H1 (cell line): ENCODE measurements around the gene ABHD6. TPM values are rescaled to one million over a fixed set of nuclear protein-coding genes. Genes with fewer than 3 reads are reported as not detected.

Experiments
- CTCF ChIA-PET: fragments of 300-600 bp; sonication (Branson Sonifier 250); formaldehyde crosslinking; loops from one replicate; lab custom pipeline; 2021; ENCODE audit not compliant: partially characterized antibody; lab: Charles Lee
- POLR2A ChIA-PET: fragments of 300-600 bp; sonication (Branson Sonifier 250); formaldehyde crosslinking; loops from one replicate; lab custom pipeline; 2021; ENCODE audit warnings: inconsistent platforms; ENCODE audit not compliant: partially characterized antibody; lab: Charles Lee
- DNase-seq, 2 experiments: peaks; one replicate each; pipeline versions ENCODE4 v3.0.0 to v3.0.0-alpha.2; 2010 to 2022; ENCODE audit warnings: low spot score in 2 of 2, low read depth in 1 of 2, mixed read lengths in 1 of 2
- FAIRE-seq: peaks from 2 replicates; lab custom pipeline; 2011; peaks lifted over from hg19 to GRCh38; lab: Jason Lieb, UNC
- H2AFZ ChIP-seq: 2 replicates; pipeline ENCODE4 v1.8.1; 2012; ENCODE audit warnings: low read length, inconsistent platforms
- H2AK5ac ChIP-seq: 2 replicates; pipeline ENCODE4 v1.6.1; 2013; ENCODE audit warnings: low read depth, low read length
- H2BK120ac ChIP-seq: replicated peaks from 2 replicates; pipeline ENCODE3; 2013; ENCODE audit warnings: low read depth, low read length, inconsistent platforms
- H2BK12ac ChIP-seq: 2 replicates; pipeline ENCODE4 v1.6.1; 2013; ENCODE audit warnings: low read depth, low read length
- H2BK15ac ChIP-seq: 2 replicates; pipeline ENCODE4 v1.6.1; 2013; ENCODE audit warnings: low read length
- H2BK20ac ChIP-seq: 2 replicates; pipeline ENCODE4 v1.6.1; 2013; ENCODE audit warnings: low read length
- H2BK5ac ChIP-seq: 2 replicates; pipeline ENCODE4 v1.6.1; 2013; ENCODE audit warnings: low read depth, low read length
- H3K14ac ChIP-seq: 2 replicates; pipeline ENCODE4 v1.6.1; 2013; ENCODE audit warnings: inconsistent platforms; ENCODE audit not compliant: insufficient read length
- H3K18ac ChIP-seq: 2 replicates; pipeline ENCODE4 v1.6.1; 2013; ENCODE audit warnings: low read length; ENCODE audit errors: extremely low read depth
- H3K23ac ChIP-seq: 2 replicates; pipeline ENCODE4 v1.6.1; 2013; ENCODE audit warnings: inconsistent platforms; ENCODE audit not compliant: insufficient read length
- H3K23me2 ChIP-seq: 2 replicates; pipeline ENCODE4 v1.6.1; 2013; ENCODE audit warnings: low read depth, low read length
- H3K27ac ChIP-seq: 2 replicates; pipeline ENCODE4 v1.6.1; 2011; ENCODE audit warnings: low read depth, low read length, inconsistent platforms
- H3K27me3 ChIP-seq, 4 experiments: replicated peaks in 1 of 4; 1 replicate in 1 of 4; 2 replicates in 3 of 4; pipeline versions ENCODE4 v1.6.1 to v1.8.1; 2011 to 2013; ENCODE audit warnings: low read length in 3 of 4, mild to moderate bottlenecking in 3 of 4, inconsistent platforms in 2 of 4, mixed read lengths in 2 of 4, moderate library complexity in 1 of 4; ENCODE audit not compliant: control insufficient read depth in 3 of 4, insufficient read depth in 3 of 4; ENCODE audit errors: extremely low read depth in 1 of 4
- H3K36me3 ChIP-seq, 4 experiments: 2 replicates each; pipeline versions ENCODE4 v1.6.1 to v1.8.1; 2011 to 2013; ENCODE audit warnings: mild to moderate bottlenecking in 4 of 4, low read length in 3 of 4, moderate library complexity in 2 of 4, control low read depth in 1 of 4, inconsistent platforms in 1 of 4; ENCODE audit not compliant: insufficient read depth in 4 of 4, control insufficient read depth in 2 of 4
- H3K4ac ChIP-seq: replicated peaks from 2 replicates; pipeline ENCODE3; 2013; ENCODE audit warnings: low read length, low read depth, mixed read lengths, inconsistent platforms; ENCODE audit not compliant: insufficient read length
- H3K4me1 ChIP-seq, 4 experiments: replicated peaks in 1 of 4; 1 replicate in 1 of 4; 2 replicates in 3 of 4; pipeline versions ENCODE4 v1.6.1 to v1.8.1; 2011 to 2013; ENCODE audit warnings: low read length in 3 of 4, inconsistent platforms in 2 of 4, mixed read lengths in 1 of 4; ENCODE audit not compliant: insufficient read depth in 4 of 4, control insufficient read depth in 3 of 4
- H3K4me2 ChIP-seq, 2 experiments: 2 replicates each; pipeline versions ENCODE4 v1.6.1 to v1.8.1; 2011 to 2013; ENCODE audit warnings: low read depth in 2 of 2, low read length in 2 of 2, control low read depth in 1 of 2, inconsistent platforms in 1 of 2, mild to moderate bottlenecking in 1 of 2; ENCODE audit not compliant: insufficient read depth in 1 of 2
- H3K4me3 ChIP-seq, 4 experiments: fragments of 200-600, 300-600 bp in 1 of 4; sonication (generic), shearing (Covaris generic), sonication (Bioruptor Twin) in 1 of 4; 2 replicates each; pipeline versions ENCODE4 v1.5.1 to v1.8.1; 2011 to 2016; ENCODE audit warnings: low read length in 4 of 4, low read depth in 3 of 4, control low read depth in 2 of 4, inconsistent platforms in 2 of 4, mild to moderate bottlenecking in 2 of 4, mixed read lengths in 1 of 4, moderate library complexity in 1 of 4; ENCODE audit not compliant: insufficient read depth in 2 of 4; ENCODE audit errors: extremely low read depth in 1 of 4
- H3K56ac ChIP-seq: replicated peaks from 2 replicates; pipeline ENCODE3; 2013; ENCODE audit warnings: low read depth, mild to moderate bottlenecking, mixed read lengths, low read length, inconsistent platforms; ENCODE audit not compliant: insufficient read length
- H3K79me1 ChIP-seq: 2 replicates; pipeline ENCODE4 v1.6.1; 2013; ENCODE audit warnings: low read depth, low read length, control low read depth
- H3K79me2 ChIP-seq, 2 experiments: 2 replicates each; pipeline versions ENCODE4 v1.6.1 to v1.8.1; 2012 to 2013; ENCODE audit warnings: low read length in 2 of 2, mild to moderate bottlenecking in 2 of 2, inconsistent platforms in 1 of 2; ENCODE audit not compliant: insufficient read depth in 2 of 2, control insufficient read depth in 1 of 2
- H3K9ac ChIP-seq, 4 experiments: replicated peaks in 1 of 4; 1 replicate in 1 of 4; 2 replicates in 3 of 4; pipeline versions ENCODE4 v1.6.1 to v1.8.1; 2011 to 2013; ENCODE audit warnings: low read depth in 3 of 4, low read length in 3 of 4, control low read depth in 2 of 4, mild to moderate bottlenecking in 2 of 4, moderate library complexity in 2 of 4, inconsistent platforms in 1 of 4; ENCODE audit errors: extremely low read depth in 1 of 4
- H3K9me3 ChIP-seq, 2 experiments: 2 replicates each; pipeline versions ENCODE4 v1.6.1 to v1.8.1; 2012 to 2013; ENCODE audit warnings: mild to moderate bottlenecking in 2 of 2, moderate library complexity in 2 of 2, control low read depth in 1 of 2, inconsistent platforms in 1 of 2, low read depth in 1 of 2, low read length in 1 of 2, mixed read lengths in 1 of 2; ENCODE audit not compliant: insufficient read depth in 2 of 2
- H4K20me1 ChIP-seq, 2 experiments: replicated peaks in 1 of 2; 2 replicates each; pipeline versions ENCODE3 to v1.8.1; 2011 to 2013; ENCODE audit warnings: inconsistent platforms in 2 of 2, low read length in 2 of 2, mild to moderate bottlenecking in 1 of 2; ENCODE audit not compliant: insufficient read depth in 2 of 2, control insufficient read depth in 1 of 2
- H4K5ac ChIP-seq: 2 replicates; pipeline ENCODE4 v1.6.1; 2013; ENCODE audit warnings: low read length, low read depth, mixed read lengths, inconsistent platforms; ENCODE audit not compliant: insufficient read length
- H4K8ac ChIP-seq: 2 replicates; pipeline ENCODE4 v1.8.0; 2013; ENCODE audit warnings: mild to moderate bottlenecking, moderate library complexity, low read length, inconsistent platforms; ENCODE audit not compliant: insufficient read depth; ENCODE audit errors: extremely low read depth
- H4K91ac ChIP-seq: replicated peaks from 2 replicates; pipeline ENCODE3; 2013; ENCODE audit warnings: low read length, mixed read lengths, inconsistent platforms; ENCODE audit not compliant: insufficient read length
- ASH2L ChIP-seq: fragments of 200-600, 300-600 bp; sonication (generic); IDR thresholded peaks from one replicate; pipeline ENCODE4 v1.7.1; 2017; ENCODE audit warnings: low read length
- BACH1 ChIP-seq: IDR thresholded peaks from 2 replicates; pipeline ENCODE4 v1.6.1; 2012; ENCODE audit warnings: low read length, improper control_type of control experiment
- CHD1 ChIP-seq: IDR thresholded peaks from 2 replicates; pipeline ENCODE4 v1.6.1; 2012; ENCODE audit warnings: low read depth, low read length, improper control_type of control experiment
- HDAC6 ChIP-seq: IDR thresholded peaks from one replicate; pipeline ENCODE4 v1.7.1; 2012; ENCODE audit warnings: low read depth, mild to moderate bottlenecking, inconsistent platforms, low read length, moderate library complexity
- JUND ChIP-seq: IDR thresholded peaks from 2 replicates; pipeline ENCODE4 v1.6.1; 2011; ENCODE audit warnings: mild to moderate bottlenecking, improper control_type of control experiment, low read length
- MAX ChIP-seq: IDR thresholded peaks from 2 replicates; pipeline ENCODE4 v1.6.1; 2012; ENCODE audit warnings: inconsistent platforms
- NRF1 ChIP-seq: IDR thresholded peaks from 2 replicates; pipeline ENCODE4 v1.6.1; 2011; ENCODE audit warnings: mild to moderate bottlenecking, low read depth, low read length, improper control_type of control experiment
- SIN3A ChIP-seq, 2 experiments: IDR thresholded peaks in 1 of 2; conservative IDR thresholded peaks in 1 of 2; 2 replicates each; pipeline ENCODE4 v1.6.1; 2011 to 2012; ENCODE audit warnings: low read length in 2 of 2, improper control_type of control experiment in 1 of 2, low read depth in 1 of 2, mild to moderate bottlenecking in 1 of 2
- SUZ12 ChIP-seq: fragments of 200-600 bp; sonication (generic); IDR thresholded peaks from 2 replicates; pipeline ENCODE4 v1.6.1; 2012; ENCODE audit warnings: mild to moderate bottlenecking, inconsistent platforms, low read length, moderate library complexity, mixed read lengths
- TCF12 ChIP-seq: IDR thresholded peaks from 2 replicates; pipeline ENCODE4 v1.6.1; 2011; ENCODE audit warnings: low read depth, mild to moderate bottlenecking, low read length
- WGBS, 2 experiments: shearing (Covaris generic) in 1 of 2; methylation state at CpG; one replicate each; pipeline versions ENCODE4 v1.1.6 to v1.1.7; 2013 to 2015; ENCODE audit warnings: low lambda C conversion rate in 2 of 2, mixed read lengths in 2 of 2, inconsistent platforms in 1 of 2, low coverage in 1 of 2, missing lambda C conversion rate in 1 of 2; ENCODE audit not compliant: insufficient replicate concordance in 2 of 2, insufficient coverage in 1 of 2, insufficient read length in 1 of 2; ENCODE audit errors: extremely low coverage in 1 of 2, missing lambda C conversion rate in 1 of 2; 5-methylcytosine and 5-hydroxymethylcytosine counted together
- polyA plus RNA-seq, 7 experiments: library from polyadenylated mRNA; depleted of rRNA in 3 of 7; stranded (reverse) in 5 of 7; unstranded in 2 of 7; fragments of >200 nt in 5 of 7; fragments of 200-250 nt in 2 of 7; gene quantifications; 1 replicate in 5 of 7; 2 replicates in 1 of 7; 4 replicates in 1 of 7; pipeline versions ENCODE4 v1.2.1 to v1.2.3, GENCODE V29; 2011 to 2013; ENCODE audit warnings: missing spikeins in 2 of 7, mixed read lengths in 2 of 7
- total RNA-seq: library from RNA; stranded (reverse); fragmentation: NEBNext Ultra II Directional; extraction: Animal tissue kit (Norgen Biotek cat#: 25700); gene quantifications from 2 replicates; pipeline ENCODE4 v1.2.1, GENCODE V29; 2021

Gene ABHD6
- total and polyA plus RNA-seq, 2 of the 8 experiments (the other 6 are each of a cell fraction or from before 2014, with no cell fraction given): 5.9 to 6.6 TPM

- no peak overlapping the region for H3K56ac ChIP-seq
- POLR2A ChIA-PET: interaction anchor here (1.9 kb wide), 1 partner anchor 10 kb away, joined by 6 read pairs; no protein-coding TSS in a partner anchor
- H2BK120ac ChIP-seq: no peak overlapping the region
- WGBS, 2 experiments: 63% methylated on average over 1 of the region's 1 CpG; no CpG with 5 or more reads in 1 of the 2 experiments
- H3K18ac ChIP-seq: no peak overlapping the region
- DNase-seq: no peak
- H3K23me2 ChIP-seq: peaks cover 7% of the 10 kb centered on the region; the same call in 1 of the 2 replicates
- no peak overlapping the region for H2AK5ac ChIP-seq
- no peaks in the 10 kb centered on the region for H3K36me3 ChIP-seq
- H2BK5ac ChIP-seq: no peak overlapping the region
- no peak overlapping the region for H3K9ac ChIP-seq
- no peak overlapping the region for H2BK15ac ChIP-seq
- H3K79me2 ChIP-seq: no peaks in the 10 kb centered on the region
- H3K4me1 ChIP-seq: 0 out of 7 replicates have a peak, but pooled peaks cover 0 to 4% (median 0%) of the 10 kb centered on the region in 4 experiments
- no peak overlapping the region for H3K4ac ChIP-seq
- no peak overlapping the region for H3K4me2 ChIP-seq
- H3K27ac ChIP-seq: no peak overlapping the region
- no peak overlapping the region for H4K5ac ChIP-seq
- no peak overlapping the region for H2AFZ ChIP-seq
- H3K9me3 ChIP-seq: no peaks in the 10 kb centered on the region
- peaks cover 0 to 16% (median 8%) of the 10 kb centered on the region in 4 experiments; a peak in 5 of 7 replicates for H3K27me3 ChIP-seq
- no peak overlapping the region for H4K91ac ChIP-seq
- H4K20me1 ChIP-seq: no peaks in the 10 kb centered on the region
- TF ChIP-seq ASH2L: no peak
- TF ChIP-seq MAX: no peak
- TF ChIP-seq NRF1: no peak
- no peak for TF ChIP-seq CHD1
- TF ChIP-seq SIN3A (conservative IDR thresholded peaks at IDR 0.05 in 1 of 2, IDR thresholded peaks at IDR 0.05 in 1 of 2; ENCODE audit: low read depth in 1 of 2, low read length in 2 of 2): no peak
- no peak for TF ChIP-seq JUND
- TF ChIP-seq HDAC6: no peak
- no peak for TF ChIP-seq TCF12
- TF ChIP-seq BACH1: no peak
- TF ChIP-seq SUZ12: no peak
- TF ChIP-seq, all 59 proteins: peak for 0
- FAIRE-seq: no peak
- Histone ChIP-seq H2BK12ac (no peak overlapping the region), H2BK20ac (no peak overlapping the region), H3K23ac (no peak overlapping the region), H3K4me3 (no peak overlapping the region), H3K14ac (no peak overlapping the region), H3K79me1 (no peaks in the 10 kb centered on the region), H4K8ac (no peak overlapping the region)
- CTCF ChIA-PET: interaction anchor here (0.6 to 2.1 kb wide), 10 partner anchors 9 to 156 kb away, joined by 3 to 6 read pairs (median 3); partner anchors contain the start of gene KCTD6
These were observed 98.0 kb downstream of the ABHD6 start for GRCh38 chr3:58335652-58335947.
